Adrenal gland (tissue), 12 donors: ENCODE results near the gene UPK1B. TPM values are rescaled to one million over a fixed set of nuclear protein-coding genes. Genes with fewer than 3 reads are reported as not detected.
"Not testable (repeated sequence)": the region's sequence is repeated elsewhere in the genome, so short reads cannot be mapped to it uniquely, and the experiment has no call there.

Experiments
- DNase-seq, 7 donors: peaks; one replicate each; pipeline ENCODE4 v3.0.0-alpha.2; 2019 to 2020
- H3K27ac ChIP-seq, 5 donors: fragments of 200-600 bp; sonication (generic) in 4 of 5; 1 replicate in 3 of 5; 2 replicates in 2 of 5; pipeline versions ENCODE4 v1.5.1 to v1.8.0; 2016 to 2020; ENCODE audit warnings: mild to moderate bottlenecking in 1 of 5
- H3K27me3 ChIP-seq: fragments of 200-600 bp; 2 replicates; pipeline ENCODE4 v1.8.0; 2021
- H3K36me3 ChIP-seq, 2 donors: fragments of 200-600 bp; replicated peaks in 1 of 2; 1 replicate in 1 of 2; 2 replicates in 1 of 2; pipeline versions ENCODE4 v1.5.1 to v1.8.0; 2018 to 2022
- H3K4me1 ChIP-seq, 2 donors: fragments of 200-600 bp; replicated peaks in 1 of 2; 1 replicate in 1 of 2; 2 replicates in 1 of 2; pipeline versions ENCODE4 v1.5.1 to v1.8.0; 2018 to 2021
- H3K4me3 ChIP-seq, 4 donors: fragments of 200-600 bp; sonication (generic) in 3 of 4; one replicate each; pipeline ENCODE4 v1.5.1; 2016 to 2018
- H3K9me3 ChIP-seq, 3 donors: fragments of 200-600 bp; sonication (generic) in 1 of 3; replicated peaks in 1 of 3; 1 replicate in 2 of 3; 2 replicates in 1 of 3; pipeline versions ENCODE4 v1.5.1 to v1.8.0; 2016 to 2021
- CTCF ChIP-seq, 6 experiments: fragments of 450-650 bp in 4 of 6; fragments of 200-600 bp in 2 of 6; sonication (generic) in 1 of 6; IDR thresholded peaks; 1 replicate in 5 of 6; 2 replicates in 1 of 6; pipeline versions ENCODE4 v1.5.1 to v1.8.0; 2016 to 2021; ENCODE audit warnings: antibody characterized with exemption in 6 of 6, mild to moderate bottlenecking in 2 of 6, moderate library complexity in 1 of 6
- POLR2A ChIP-seq, 2 donors: fragments of 450-650 bp; IDR thresholded peaks; one replicate each; pipeline ENCODE4 v1.6.1; 2017; ENCODE audit warnings: antibody characterized with exemption in 2 of 2, mild to moderate bottlenecking in 2 of 2, moderate library complexity in 1 of 2
- WGBS, 4 donors: extraction: QIAGEN DNeasy Blood & Tissue Kit in 2 of 4; methylation state at CpG; one replicate each; pipeline versions ENCODE4 v1.1.5 to v1.1.7; 2013 to 2017; 5-methylcytosine and 5-hydroxymethylcytosine counted together
- intact Hi-C, 2 donors: fragments of 100-400 bp; cut with DNase I; formaldehyde crosslinking; loops; one replicate each; pipeline versions ENCODE4 v1.14.1 to v1.15.0; 2022 to 2023
- polyA plus RNA-seq, 3 donors: library from polyadenylated mRNA; stranded (reverse); fragments of 200-250 nt in 2 of 3; fragments of 350-450 nt in 1 of 3; fragmentation: Illumina TruSeq in 1 of 3; extraction: RNeasy Lipid Tissue Mini Kit (QIAGEN cat#74804) in 1 of 3; gene quantifications; one replicate each; pipeline ENCODE4 v1.2.3, GENCODE V29; 2013 to 2014
- total RNA-seq, 9 donors: library from RNA; depleted of rRNA in 4 of 9; stranded (reverse); fragments of >200 nt in 4 of 9; fragments of 120-200 nt in 1 of 9; fragmentation: NEBNext Ultra II Directional in 1 of 9; extraction: Animal tissue kit (Norgen Biotek cat#: 25700) in 1 of 9; gene quantifications; one replicate each; pipeline versions ENCODE4 v1.1.0 to v1.2.4, GENCODE V29; 2013 to 2023
- donor health status: healthy with polysubstance abuse.
- donor health status: Bipolar disorder and iron deficiency.
- donor health status: DM: yes; HTN: yes; CAD: no.
- donor health status: DM: no; HTN: no; CAD: no.
- donor health status: DM: no; HTN: no; CAD: no.
- donor health status: DM: yes; HTN: yes; CAD: no.

UPK1B gene
- total and polyA plus RNA-seq, 12 donors = 0.24 TPM; not detected in 11

GRCh38 chr3:119157971-119158370 lies 15.4 kb upstream of the UPK1B start:
- 58 to 66% (median 61%) methylated on average over 2 of the region's 2 CpGs for WGBS, 4 donors
- no peak for TF ChIP-seq CTCF (IDR thresholded peaks at IDR 0.05)
- TF ChIP-seq POLR2A (IDR thresholded peaks at IDR 0.05) = no peak
- Histone ChIP-seq H3K27ac (no peak overlapping the region), H3K9me3 (peaks cover 0 to 6% (median 0%) of the 10 kb centered on the region in 3 donors), H3K4me1 (no peaks in the 10 kb centered on the region), H3K4me3 (no peak overlapping the region), H3K36me3 (no peaks in the 10 kb centered on the region), H3K27me3 (no peaks in the 10 kb centered on the region)
- intact Hi-C loops = no loop called here
- DNase-seq = no peak

DNA sequence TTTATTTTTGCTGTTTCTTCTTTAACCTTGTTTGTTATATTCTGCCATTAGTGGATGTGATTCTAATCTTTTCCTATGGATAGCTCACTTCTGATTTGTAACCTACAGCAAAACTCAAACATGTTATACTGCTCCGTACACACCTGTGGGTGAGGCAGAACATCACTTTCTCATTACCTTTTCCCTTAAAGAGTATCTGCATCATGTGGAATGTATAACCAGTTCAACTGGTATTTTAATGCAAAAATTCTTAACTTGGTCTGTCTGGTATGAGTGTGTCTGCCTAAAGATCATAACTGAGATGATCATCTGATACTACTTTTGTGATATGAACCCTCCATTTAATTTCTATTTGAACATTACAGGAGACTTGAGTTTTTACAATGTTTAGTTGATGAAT lies 13.0 kb upstream of the UPK1B start:
- no peak for DNase-seq
- no peak overlapping the region for H3K4me3 ChIP-seq
- H3K9me3 ChIP-seq = no peaks in the 10 kb centered on the region
- H3K4me1 ChIP-seq = no peaks in the 10 kb centered on the region
- 79 to 100% (median 89%) methylated on average over 1 of the region's 1 CpG for WGBS, 4 donors
- no peak for TF ChIP-seq POLR2A (IDR thresholded peaks at IDR 0.05)
- TF ChIP-seq CTCF (IDR thresholded peaks at IDR 0.05) = no peak
- no peaks in the 10 kb centered on the region for H3K27me3 ChIP-seq
- intact Hi-C loops = no loop called here
- no peaks in the 10 kb centered on the region for H3K36me3 ChIP-seq
- no peak overlapping the region for H3K27ac ChIP-seq

GRCh38 chr3:119160815-119161214 lies 12.6 kb upstream of the UPK1B start:
- Histone ChIP-seq H3K4me1 (no peaks in the 10 kb centered on the region), H3K27ac (no peak overlapping the region), H3K9me3 (no peaks in the 10 kb centered on the region), H3K4me3 (no peak overlapping the region), H3K27me3 (no peaks in the 10 kb centered on the region), H3K36me3 (no peaks in the 10 kb centered on the region)
- 40 to 50% (median 42%) methylated on average over 1 of the region's 1 CpG for WGBS, 4 donors
- TF ChIP-seq POLR2A (IDR thresholded peaks at IDR 0.05) (no peak), CTCF (IDR thresholded peaks at IDR 0.05) (no peak)
- DNase-seq = no peak
- intact Hi-C loops = no loop called here

- TF ChIP-seq CTCF (IDR thresholded peaks at IDR 0.05) = no peak
- no peak for TF ChIP-seq POLR2A (IDR thresholded peaks at IDR 0.05)
- Histone ChIP-seq H3K4me3 (no peak overlapping the region), H3K9me3 (no peaks in the 10 kb centered on the region), H3K27ac (no peak overlapping the region), H3K27me3 (no peaks in the 10 kb centered on the region), H3K36me3 (no peaks in the 10 kb centered on the region), H3K4me1 (no peaks in the 10 kb centered on the region)
- 47 to 62% (median 59%) methylated on average over 2 of the region's 2 CpGs for WGBS, 4 donors
- intact Hi-C loops = no loop called here
- DNase-seq = no peak
Measured at GRCh38 chr3:119161240-119161639, 12.2 kb upstream of the UPK1B start.

- DNase-seq, intact Hi-C loops, H3K4me1 ChIP-seq, H3K27ac ChIP-seq, H3K36me3 ChIP-seq, H3K4me3 ChIP-seq, H3K9me3 ChIP-seq, H3K27me3 ChIP-seq: not testable (repeated sequence)
- 72 to 83% (median 78%) methylated on average over 9 of the region's 9 CpGs for WGBS, 4 donors
Measured at GRCh38 chr3:119164745-119165144, 8.7 kb upstream of the UPK1B start.
